H1 (cell line): ENCODE data around the gene DEAF1. TPM values are rescaled to one million over a fixed set of nuclear protein-coding genes. Genes with fewer than 3 reads are reported as not detected.
A peak's percentile ranks its signal among the peaks of the same experiment; 100 is the strongest.

Experiments used
- BRCA1 ChIP-seq: IDR thresholded peaks from 2 replicates; pipeline ENCODE4 v1.6.1; 2012; ENCODE audit warnings: low read depth, low read length, improper control_type of control experiment
- CBX8 ChIP-seq: fragments of 300-800, 300-1000 bp; sonication (generic); IDR thresholded peaks from 2 replicates; pipeline ENCODE4 v1.7.1; 2016; ENCODE audit warnings: low read depth, low read length, borderline replicate concordance
- EGR1 ChIP-seq: IDR thresholded peaks from 2 replicates; pipeline ENCODE4 v1.6.1; 2011; ENCODE audit warnings: low read depth, low read length, borderline replicate concordance
- EZH2 ChIP-seq: fragments of 200-600 bp; sonication (generic); IDR thresholded peaks from 2 replicates; pipeline ENCODE4 v1.7.1; 2012; ENCODE audit warnings: low read depth, mild to moderate bottlenecking, moderate library complexity, low read length, inconsistent platforms; ENCODE audit not compliant: severe bottlenecking
- JUND ChIP-seq: IDR thresholded peaks from 2 replicates; pipeline ENCODE4 v1.6.1; 2011; ENCODE audit warnings: mild to moderate bottlenecking, improper control_type of control experiment, low read length
- KDM4A ChIP-seq: IDR thresholded peaks from one replicate; pipeline ENCODE4 v1.7.1; 2012; ENCODE audit warnings: low read depth, mild to moderate bottlenecking, moderate library complexity, low read length, inconsistent platforms; ENCODE audit not compliant: severe bottlenecking
- NRF1 ChIP-seq: IDR thresholded peaks from 2 replicates; pipeline ENCODE4 v1.6.1; 2011; ENCODE audit warnings: mild to moderate bottlenecking, low read depth, low read length, improper control_type of control experiment
- RNF2 ChIP-seq: fragments of 200-900, 300-1000 bp; sonication (generic); IDR thresholded peaks from 2 replicates; pipeline ENCODE4 v1.7.1; 2016; ENCODE audit warnings: borderline replicate concordance, low read depth, mild to moderate bottlenecking, antibody characterized with exemption, low read length; ENCODE audit not compliant: poor library complexity, severe bottlenecking; ENCODE audit errors: missing control alignments
- SP1 ChIP-seq: IDR thresholded peaks from 2 replicates; pipeline ENCODE4 v1.6.1; 2011; ENCODE audit warnings: low read depth, low read length
- SP4 ChIP-seq: IDR thresholded peaks from 2 replicates; pipeline ENCODE4 v1.6.1; 2012; ENCODE audit warnings: low read length, inconsistent platforms
- polyA plus RNA-seq, 7 experiments: library from polyadenylated mRNA; depleted of rRNA in 3 of 7; stranded (reverse) in 5 of 7; unstranded in 2 of 7; fragments of >200 nt in 5 of 7; fragments of 200-250 nt in 2 of 7; gene quantifications; 1 replicate in 5 of 7; 2 replicates in 1 of 7; 4 replicates in 1 of 7; pipeline versions ENCODE4 v1.2.1 to v1.2.3, GENCODE V29; 2011 to 2013; ENCODE audit warnings: missing spikeins in 2 of 7, mixed read lengths in 2 of 7
- total RNA-seq: library from RNA; stranded (reverse); fragmentation: NEBNext Ultra II Directional; extraction: Animal tissue kit (Norgen Biotek cat#: 25700); gene quantifications from 2 replicates; pipeline ENCODE4 v1.2.1, GENCODE V29; 2021
- TF ChIP-seq, protein P1 (sequence below): fragments of 300-600 bp; sonication (generic); IDR thresholded peaks from 2 replicates; pipeline ENCODE4 v1.7.1; 2012; ENCODE audit warnings: low read length, moderate library complexity, mild to moderate bottlenecking, inconsistent platforms; ENCODE audit not compliant: insufficient replicate concordance

Gene DEAF1
- total and polyA plus RNA-seq, 2 of the 8 experiments (the other 6 are each of a cell fraction or from before 2014, with no cell fraction given), result 47.3 to 58.4 TPM

DNA sequence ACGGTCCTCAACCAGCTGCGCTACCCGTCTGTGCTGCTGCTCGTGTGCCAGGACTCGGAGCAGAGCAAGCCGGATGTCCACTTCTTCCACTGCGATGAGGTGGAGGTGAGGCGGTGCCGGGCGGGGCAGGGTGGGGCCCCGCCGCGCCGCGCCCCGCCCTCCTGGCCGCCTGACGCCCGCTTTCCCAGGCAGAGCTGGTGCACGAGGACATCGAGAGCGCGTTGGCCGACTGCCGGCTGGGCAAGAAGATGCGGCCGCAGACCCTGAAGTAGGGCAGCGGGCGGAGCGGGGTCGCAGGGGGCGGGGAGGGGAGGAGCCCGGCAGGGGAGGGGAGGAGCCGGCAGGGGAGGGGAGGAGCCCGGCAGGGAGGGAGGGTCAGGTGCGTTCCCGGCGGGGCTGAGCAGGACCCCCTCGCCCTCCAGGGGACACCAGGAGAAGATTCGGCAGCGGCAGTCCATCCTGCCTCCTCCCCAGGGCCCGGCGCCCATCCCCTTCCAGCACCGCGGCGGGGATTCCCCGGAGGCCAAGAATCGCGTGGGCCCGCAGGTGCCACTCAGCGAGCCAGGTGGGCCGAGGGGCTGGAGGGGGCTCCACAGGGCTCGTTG is 25.7 kb upstream of the DEAF1 start (continued):
- no peak for TF ChIP-seq CBX8
- TF ChIP-seq NRF1, result no peak
- TF ChIP-seq JUND, result no peak
- no peak for TF ChIP-seq KDM4A
- no peak for TF ChIP-seq EZH2
- TF ChIP-seq EGR1, result no peak
- TF ChIP-seq, protein P1, sequence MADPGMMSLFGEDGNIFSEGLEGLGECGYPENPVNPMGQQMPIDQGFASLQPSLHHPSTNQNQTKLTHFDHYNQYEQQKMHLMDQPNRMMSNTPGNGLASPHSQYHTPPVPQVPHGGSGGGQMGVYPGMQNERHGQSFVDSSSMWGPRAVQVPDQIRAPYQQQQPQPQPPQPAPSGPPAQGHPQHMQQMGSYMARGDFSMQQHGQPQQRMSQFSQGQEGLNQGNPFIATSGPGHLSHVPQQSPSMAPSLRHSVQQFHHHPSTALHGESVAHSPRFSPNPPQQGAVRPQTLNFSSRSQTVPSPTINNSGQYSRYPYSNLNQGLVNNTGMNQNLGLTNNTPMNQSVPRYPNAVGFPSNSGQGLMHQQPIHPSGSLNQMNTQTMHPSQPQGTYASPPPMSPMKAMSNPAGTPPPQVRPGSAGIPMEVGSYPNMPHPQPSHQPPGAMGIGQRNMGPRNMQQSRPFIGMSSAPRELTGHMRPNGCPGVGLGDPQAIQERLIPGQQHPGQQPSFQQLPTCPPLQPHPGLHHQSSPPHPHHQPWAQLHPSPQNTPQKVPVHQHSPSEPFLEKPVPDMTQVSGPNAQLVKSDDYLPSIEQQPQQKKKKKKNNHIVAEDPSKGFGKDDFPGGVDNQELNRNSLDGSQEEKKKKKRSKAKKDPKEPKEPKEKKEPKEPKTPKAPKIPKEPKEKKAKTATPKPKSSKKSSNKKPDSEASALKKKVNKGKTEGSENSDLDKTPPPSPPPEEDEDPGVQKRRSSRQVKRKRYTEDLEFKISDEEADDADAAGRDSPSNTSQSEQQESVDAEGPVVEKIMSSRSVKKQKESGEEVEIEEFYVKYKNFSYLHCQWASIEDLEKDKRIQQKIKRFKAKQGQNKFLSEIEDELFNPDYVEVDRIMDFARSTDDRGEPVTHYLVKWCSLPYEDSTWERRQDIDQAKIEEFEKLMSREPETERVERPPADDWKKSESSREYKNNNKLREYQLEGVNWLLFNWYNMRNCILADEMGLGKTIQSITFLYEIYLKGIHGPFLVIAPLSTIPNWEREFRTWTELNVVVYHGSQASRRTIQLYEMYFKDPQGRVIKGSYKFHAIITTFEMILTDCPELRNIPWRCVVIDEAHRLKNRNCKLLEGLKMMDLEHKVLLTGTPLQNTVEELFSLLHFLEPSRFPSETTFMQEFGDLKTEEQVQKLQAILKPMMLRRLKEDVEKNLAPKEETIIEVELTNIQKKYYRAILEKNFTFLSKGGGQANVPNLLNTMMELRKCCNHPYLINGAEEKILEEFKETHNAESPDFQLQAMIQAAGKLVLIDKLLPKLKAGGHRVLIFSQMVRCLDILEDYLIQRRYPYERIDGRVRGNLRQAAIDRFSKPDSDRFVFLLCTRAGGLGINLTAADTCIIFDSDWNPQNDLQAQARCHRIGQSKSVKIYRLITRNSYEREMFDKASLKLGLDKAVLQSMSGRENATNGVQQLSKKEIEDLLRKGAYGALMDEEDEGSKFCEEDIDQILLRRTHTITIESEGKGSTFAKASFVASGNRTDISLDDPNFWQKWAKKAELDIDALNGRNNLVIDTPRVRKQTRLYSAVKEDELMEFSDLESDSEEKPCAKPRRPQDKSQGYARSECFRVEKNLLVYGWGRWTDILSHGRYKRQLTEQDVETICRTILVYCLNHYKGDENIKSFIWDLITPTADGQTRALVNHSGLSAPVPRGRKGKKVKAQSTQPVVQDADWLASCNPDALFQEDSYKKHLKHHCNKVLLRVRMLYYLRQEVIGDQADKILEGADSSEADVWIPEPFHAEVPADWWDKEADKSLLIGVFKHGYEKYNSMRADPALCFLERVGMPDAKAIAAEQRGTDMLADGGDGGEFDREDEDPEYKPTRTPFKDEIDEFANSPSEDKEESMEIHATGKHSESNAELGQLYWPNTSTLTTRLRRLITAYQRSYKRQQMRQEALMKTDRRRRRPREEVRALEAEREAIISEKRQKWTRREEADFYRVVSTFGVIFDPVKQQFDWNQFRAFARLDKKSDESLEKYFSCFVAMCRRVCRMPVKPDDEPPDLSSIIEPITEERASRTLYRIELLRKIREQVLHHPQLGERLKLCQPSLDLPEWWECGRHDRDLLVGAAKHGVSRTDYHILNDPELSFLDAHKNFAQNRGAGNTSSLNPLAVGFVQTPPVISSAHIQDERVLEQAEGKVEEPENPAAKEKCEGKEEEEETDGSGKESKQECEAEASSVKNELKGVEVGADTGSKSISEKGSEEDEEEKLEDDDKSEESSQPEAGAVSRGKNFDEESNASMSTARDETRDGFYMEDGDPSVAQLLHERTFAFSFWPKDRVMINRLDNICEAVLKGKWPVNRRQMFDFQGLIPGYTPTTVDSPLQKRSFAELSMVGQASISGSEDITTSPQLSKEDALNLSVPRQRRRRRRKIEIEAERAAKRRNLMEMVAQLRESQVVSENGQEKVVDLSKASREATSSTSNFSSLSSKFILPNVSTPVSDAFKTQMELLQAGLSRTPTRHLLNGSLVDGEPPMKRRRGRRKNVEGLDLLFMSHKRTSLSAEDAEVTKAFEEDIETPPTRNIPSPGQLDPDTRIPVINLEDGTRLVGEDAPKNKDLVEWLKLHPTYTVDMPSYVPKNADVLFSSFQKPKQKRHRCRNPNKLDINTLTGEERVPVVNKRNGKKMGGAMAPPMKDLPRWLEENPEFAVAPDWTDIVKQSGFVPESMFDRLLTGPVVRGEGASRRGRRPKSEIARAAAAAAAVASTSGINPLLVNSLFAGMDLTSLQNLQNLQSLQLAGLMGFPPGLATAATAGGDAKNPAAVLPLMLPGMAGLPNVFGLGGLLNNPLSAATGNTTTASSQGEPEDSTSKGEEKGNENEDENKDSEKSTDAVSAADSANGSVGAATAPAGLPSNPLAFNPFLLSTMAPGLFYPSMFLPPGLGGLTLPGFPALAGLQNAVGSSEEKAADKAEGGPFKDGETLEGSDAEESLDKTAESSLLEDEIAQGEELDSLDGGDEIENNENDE, result no peak
- TF ChIP-seq SP4, result no peak
- TF ChIP-seq RNF2, result no peak
- TF ChIP-seq BRCA1, result no peak
- 0 out of 2 replicates have a peak, but pooled peaks have one; percentile 35 for TF ChIP-seq SP1
